ENCODE results near the gene PPP1R3G.
A peak's percentile ranks its signal among the peaks of the same experiment; 100 is the strongest.

PPP1R3G gene

GRCh38 chr6:5078121-5078669 lies 6.9 kb upstream of the PPP1R3G start:
- TF ChIP-seq, protein P1, sequence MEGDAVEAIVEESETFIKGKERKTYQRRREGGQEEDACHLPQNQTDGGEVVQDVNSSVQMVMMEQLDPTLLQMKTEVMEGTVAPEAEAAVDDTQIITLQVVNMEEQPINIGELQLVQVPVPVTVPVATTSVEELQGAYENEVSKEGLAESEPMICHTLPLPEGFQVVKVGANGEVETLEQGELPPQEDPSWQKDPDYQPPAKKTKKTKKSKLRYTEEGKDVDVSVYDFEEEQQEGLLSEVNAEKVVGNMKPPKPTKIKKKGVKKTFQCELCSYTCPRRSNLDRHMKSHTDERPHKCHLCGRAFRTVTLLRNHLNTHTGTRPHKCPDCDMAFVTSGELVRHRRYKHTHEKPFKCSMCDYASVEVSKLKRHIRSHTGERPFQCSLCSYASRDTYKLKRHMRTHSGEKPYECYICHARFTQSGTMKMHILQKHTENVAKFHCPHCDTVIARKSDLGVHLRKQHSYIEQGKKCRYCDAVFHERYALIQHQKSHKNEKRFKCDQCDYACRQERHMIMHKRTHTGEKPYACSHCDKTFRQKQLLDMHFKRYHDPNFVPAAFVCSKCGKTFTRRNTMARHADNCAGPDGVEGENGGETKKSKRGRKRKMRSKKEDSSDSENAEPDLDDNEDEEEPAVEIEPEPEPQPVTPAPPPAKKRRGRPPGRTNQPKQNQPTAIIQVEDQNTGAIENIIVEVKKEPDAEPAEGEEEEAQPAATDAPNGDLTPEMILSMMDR (IDR thresholded peaks at IDR 0.05; ENCODE audit: control extremely low read depth, extremely low read depth, low read depth, missing control alignments): peak; percentile 42
- peak; percentile 47 for DNase-seq (ENCODE audit: extremely low spot score)
- CTCF ChIA-PET: interaction anchor here (1.3 kb wide), 1 partner anchor 63 kb away, joined by 3 read pairs; no protein-coding TSS in a partner anchor
- POLR2A ChIA-PET: no interaction called here

DNA sequence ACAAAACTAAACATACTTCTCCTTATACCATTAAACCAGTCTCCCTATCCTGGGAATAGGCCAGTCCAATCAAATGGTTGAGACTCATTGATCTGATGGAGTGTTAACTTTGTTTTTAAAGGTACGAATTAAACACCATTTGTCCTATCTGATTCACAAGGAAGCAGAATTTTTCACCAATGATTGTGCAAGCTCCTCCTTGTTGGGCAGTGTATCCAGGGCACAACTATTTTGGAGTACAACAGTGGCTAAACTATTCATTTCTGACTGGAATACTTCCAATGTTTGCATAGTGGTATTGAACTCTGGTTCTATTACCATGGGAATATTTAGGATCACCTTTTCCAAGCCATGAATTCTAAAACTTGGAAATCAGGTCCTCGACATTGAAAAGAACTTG lies 5.4 kb upstream of the PPP1R3G start:
- TF ChIP-seq, protein P1 (IDR thresholded peaks at IDR 0.05; ENCODE audit: control extremely low read depth, extremely low read depth, low read depth, missing control alignments): no peak
- POLR2A ChIA-PET: no interaction called here
- CTCF ChIA-PET: interaction anchor here (1.3 kb wide), 1 partner anchor 12 kb away, joined by 3 read pairs; no protein-coding TSS in a partner anchor
- DNase-seq (ENCODE audit: extremely low spot score): no peak

GRCh38 chr6:5080574-5080973 lies 4.6 kb upstream of the PPP1R3G start:
- TF ChIP-seq, protein P1 (IDR thresholded peaks at IDR 0.05; ENCODE audit: control extremely low read depth, extremely low read depth, low read depth, missing control alignments): no peak
- ChIA-PET POLR2A (no interaction called here), CTCF (interaction anchor here (1.0 kb wide), 1 partner anchor 9 kb away, joined by 4 read pairs; no protein-coding TSS in a partner anchor)
- DNase-seq (ENCODE audit: extremely low spot score): no peak

GRCh38 chr6:5081182-5081581 lies 4.0 kb upstream of the PPP1R3G start:
- no peak for DNase-seq (ENCODE audit: extremely low spot score)
- TF ChIP-seq, protein P1 (IDR thresholded peaks at IDR 0.05; ENCODE audit: control extremely low read depth, extremely low read depth, low read depth, missing control alignments): no peak
- ChIA-PET CTCF (interaction anchor here (1.0 kb wide), 1 partner anchor 10 kb away, joined by 4 read pairs; no protein-coding TSS in a partner anchor), POLR2A (no interaction called here)

GRCh38 chr6:5081955-5082354 lies 3.2 kb upstream of the PPP1R3G start:
- POLR2A ChIA-PET: no interaction called here
- no peak for DNase-seq (ENCODE audit: extremely low spot score)
- CTCF ChIA-PET: interaction anchor here (1.3 to 1.4 kb wide), 2 partner anchors 9 to 15 kb away, joined by 4 to 5 read pairs; no protein-coding TSS in a partner anchor
- TF ChIP-seq, protein P1 (IDR thresholded peaks at IDR 0.05; ENCODE audit: control extremely low read depth, extremely low read depth, low read depth, missing control alignments): no peak

DNA sequence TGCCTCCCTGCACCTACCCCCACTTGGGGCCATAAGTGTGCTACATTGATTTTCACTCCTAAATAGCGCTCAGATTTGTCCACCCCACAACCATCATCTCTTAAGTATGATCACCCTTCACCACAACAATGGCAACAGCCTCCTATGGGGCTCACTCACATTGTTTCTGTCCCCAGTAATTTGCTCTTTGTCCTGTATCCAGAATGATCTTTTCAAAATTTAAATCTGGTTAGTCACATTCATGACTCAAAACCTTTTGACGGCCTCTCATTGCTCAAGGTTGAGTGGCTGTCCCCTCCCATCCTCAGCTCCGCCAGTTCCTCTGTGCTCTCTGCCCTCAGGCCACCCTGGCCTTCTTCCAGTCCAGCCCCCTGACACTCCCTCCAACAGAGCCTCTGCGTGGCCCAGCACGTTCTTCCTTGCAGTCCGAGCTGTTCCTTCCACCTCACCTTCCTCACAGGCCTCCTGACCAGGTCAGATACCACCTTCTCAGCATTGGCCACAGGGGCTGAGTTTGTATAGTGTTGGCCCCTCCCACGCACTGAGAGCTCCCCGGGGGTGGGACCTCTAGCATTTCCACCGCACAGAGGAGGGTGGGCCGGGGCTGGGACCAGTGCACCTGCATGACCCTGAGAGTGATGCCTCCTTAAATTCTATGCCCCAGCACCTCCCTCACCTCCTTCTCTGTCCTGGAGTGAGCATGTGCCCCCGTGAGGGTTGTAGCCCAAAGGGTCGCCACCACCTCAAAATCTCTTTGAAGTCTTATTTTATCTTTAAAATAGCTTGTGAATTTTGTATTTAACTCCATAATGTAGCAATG lies 2.4 kb upstream of the PPP1R3G start:
- no peak for DNase-seq (ENCODE audit: extremely low spot score)
- ChIA-PET CTCF (interaction anchor here (0.9 to 1.4 kb wide), 3 partner anchors 9 to 61 kb away, joined by 3 to 5 read pairs (median 4); no protein-coding TSS in a partner anchor), POLR2A (no interaction called here)
- TF ChIP-seq, protein P1 (IDR thresholded peaks at IDR 0.05; ENCODE audit: control extremely low read depth, extremely low read depth, low read depth, missing control alignments): no peak
